WTC11 (cell line): ENCODE results near the gene PAQR8. TPM values are rescaled to one million over a fixed set of nuclear protein-coding genes. Genes with fewer than 3 reads are reported as not detected.
A peak's percentile ranks its signal among the peaks of the same experiment; 100 is the strongest.

Experiments used
- ATAC-seq: fragments of 200-7000 bp; cut with Tn5 transposase; 2 replicates; pipeline ENCODE4 v1.10.0; 2021; ENCODE audit warnings: mild to moderate bottlenecking, moderate library complexity
- CTCF ChIA-PET: fragments of 300-600 bp; sonication (Branson Sonifier 250); formaldehyde crosslinking; loops from one replicate; lab custom pipeline; 2021; ENCODE audit warnings: antibody characterized with exemption; lab: Charles Lee
- POLR2A ChIA-PET: fragments of 350-600 bp; sonication (Branson Sonifier 250); formaldehyde crosslinking; loops from one replicate; lab custom pipeline; 2021; ENCODE audit warnings: antibody characterized with exemption; lab: Charles Lee
- DNase-seq: peaks from one replicate; pipeline ENCODE4 v3.0.0; 2021; ENCODE audit warnings: low spot score
- H3K27ac Mint-ChIP-seq: 2 replicates; pipeline ENCODE4 v1.8.0; 2021; ENCODE audit warnings: mixed read lengths
- H3K27me3 Mint-ChIP-seq: 2 replicates; pipeline ENCODE4 v1.8.0; 2021; ENCODE audit warnings: low read depth, mild to moderate bottlenecking, moderate library complexity, mixed read lengths
- H3K36me3 Mint-ChIP-seq: 2 replicates; pipeline ENCODE4 v1.8.0; 2021; ENCODE audit warnings: mixed read lengths
- H3K4me1 Mint-ChIP-seq: 2 replicates; pipeline ENCODE4 v1.8.0; 2022; ENCODE audit warnings: mixed read lengths
- H3K4me3 Mint-ChIP-seq: 2 replicates; pipeline ENCODE4 v1.8.0; 2021; ENCODE audit warnings: mild to moderate bottlenecking, moderate library complexity, mixed read lengths
- H3K9me3 Mint-ChIP-seq: 2 replicates; pipeline ENCODE4 v1.8.0; 2021; ENCODE audit warnings: mixed read lengths
- E2F5 ChIP-seq: sonication (generic); formaldehyde crosslinking; IDR thresholded peaks from 2 replicates; pipeline ENCODE4 v1.8.1; 2022; ENCODE audit warnings: mild to moderate bottlenecking, moderate library complexity, missing genetic modification reagents
- FOXP1 ChIP-seq: sonication (generic); formaldehyde crosslinking; IDR thresholded peaks from 2 replicates; pipeline ENCODE4 v1.8.0; 2022; ENCODE audit warnings: missing genetic modification reagents, mild to moderate bottlenecking, moderate library complexity, borderline replicate concordance
- GTF2I ChIP-seq: fragments of 250-450 bp; sonication (Bioruptor Pico); conservative IDR thresholded peaks from 2 replicates; pipeline ENCODE4 v1.4.0; 2021; ENCODE audit warnings: mild to moderate bottlenecking
- HMGA2 ChIP-seq: fragments of 250-450 bp; sonication (Bioruptor Pico); IDR thresholded peaks from 2 replicates; pipeline ENCODE4 v1.4.0; 2021; ENCODE audit warnings: mild to moderate bottlenecking, moderate library complexity
- MAX ChIP-seq: sonication (generic); formaldehyde crosslinking; IDR thresholded peaks from 2 replicates; pipeline ENCODE4 v1.8.0; 2022; ENCODE audit warnings: mild to moderate bottlenecking, missing genetic modification reagents
- MLX ChIP-seq: sonication (generic); formaldehyde crosslinking; IDR thresholded peaks from 2 replicates; pipeline ENCODE4 v1.8.1; 2023; ENCODE audit warnings: mild to moderate bottlenecking, missing genetic modification reagents, moderate library complexity
- PRDM15 ChIP-seq: sonication (generic); formaldehyde crosslinking; IDR thresholded peaks from 2 replicates; pipeline ENCODE4 v1.8.0; 2022; ENCODE audit warnings: missing genetic modification reagents
- RORB ChIP-seq: fragments of 250-450 bp; sonication (Bioruptor Pico); IDR thresholded peaks from 2 replicates; pipeline ENCODE4 v1.9.0; 2021; ENCODE audit warnings: mild to moderate bottlenecking
- USF2 ChIP-seq: sonication (generic); formaldehyde crosslinking; IDR thresholded peaks from 2 replicates; pipeline ENCODE4 v1.8.1; 2023; ENCODE audit warnings: mild to moderate bottlenecking, missing genetic modification reagents, moderate library complexity
- ZBTB43 ChIP-seq: sonication (generic); formaldehyde crosslinking; IDR thresholded peaks from 2 replicates; pipeline ENCODE4 v1.8.1; 2023; ENCODE audit warnings: mild to moderate bottlenecking, missing genetic modification reagents
- ZNF121 ChIP-seq: sonication (generic); formaldehyde crosslinking; IDR thresholded peaks from 2 replicates; pipeline ENCODE4 v1.8.0; 2023; ENCODE audit warnings: missing genetic modification reagents
- ZNF138 ChIP-seq: sonication (generic); formaldehyde crosslinking; conservative IDR thresholded peaks from 2 replicates; pipeline ENCODE4 v1.8.1; 2022; ENCODE audit warnings: mild to moderate bottlenecking, moderate library complexity, missing genetic modification reagents
- ZNF232 ChIP-seq: sonication (generic); formaldehyde crosslinking; IDR thresholded peaks from 2 replicates; pipeline ENCODE4 v1.8.0; 2022; ENCODE audit warnings: mild to moderate bottlenecking, missing genetic modification reagents
- ZNF396 ChIP-seq: fragments of 250-450 bp; sonication (Bioruptor Pico); IDR thresholded peaks from 2 replicates; pipeline ENCODE4 v1.8.0; 2021; ENCODE audit warnings: mild to moderate bottlenecking, moderate library complexity, borderline replicate concordance
- ZNF532 ChIP-seq: fragments of 250-450 bp; sonication (Bioruptor Pico); IDR thresholded peaks from 2 replicates; pipeline ENCODE4 v1.9.0; 2021; ENCODE audit warnings: mild to moderate bottlenecking, borderline replicate concordance
- total RNA-seq: library from RNA; stranded (reverse); gene quantifications from 3 replicates; pipeline ENCODE4 v1.2.3, GENCODE V29; 2021

Gene PAQR8
- total RNA-seq, 1 experiment from 2014 or later: 11.1 TPM

- POLR2A ChIA-PET: interaction anchor here (1.8 kb wide), 1 partner anchor 157 kb away, joined by 5 read pairs; the partner anchor contains the start of gene TRAM2
- Mint-ChIP-seq H3K27me3 (no peaks in the 10 kb centered on the region), H3K4me3 (no peak overlapping the region), H3K9me3 (no peaks in the 10 kb centered on the region), H3K36me3 (no peaks in the 10 kb centered on the region)
- ATAC-seq: peak; percentile 20
- no peak for DNase-seq
- TF ChIP-seq ZNF396 (CRISPR knock-in tag): no peak
- TF ChIP-seq ZNF532 (CRISPR knock-in tag): no peak
- no peak for TF ChIP-seq ZNF232 (CRISPR knock-in tag)
- TF ChIP-seq ZNF138 (CRISPR knock-in tag): no peak
- TF ChIP-seq PRDM15 (CRISPR knock-in tag): peak; percentile 85
- TF ChIP-seq, all 79 proteins: peak for 1
- Mint-ChIP-seq H3K27ac (no peak overlapping the region), H3K4me1 (peaks cover 18% of the 10 kb centered on the region)
- CTCF ChIA-PET: interaction anchor here (0.7 to 3.1 kb wide), 6 partner anchors 156 to 255 kb away, joined by 3 to 20 read pairs (median 6); partner anchors contain the start of gene TRAM2
Measured at GRCh38 chr6:52420668-52421358, 58.9 kb downstream of the PAQR8 start.

- POLR2A ChIA-PET: interaction anchor here (1.8 kb wide), 1 partner anchor 155 kb away, joined by 5 read pairs; the partner anchor contains the start of gene TRAM2
- H3K4me1 Mint-ChIP-seq: peaks cover 14% of the 10 kb centered on the region
- no peak for ATAC-seq
- H3K27me3 Mint-ChIP-seq: no peaks in the 10 kb centered on the region
- no peak overlapping the region for H3K4me3 Mint-ChIP-seq
- no peak for TF ChIP-seq MLX (CRISPR knock-in tag)
- TF ChIP-seq USF2 (CRISPR knock-in tag): no peak
- TF ChIP-seq FOXP1 (CRISPR knock-in tag): no peak
- TF ChIP-seq E2F5 (CRISPR knock-in tag): no peak
- no peak for TF ChIP-seq RORB (CRISPR knock-in tag)
- no peak for TF ChIP-seq GTF2I (CRISPR knock-in tag)
- no peak for TF ChIP-seq HMGA2 (CRISPR knock-in tag)
- TF ChIP-seq ZNF396 (CRISPR knock-in tag): no peak
- TF ChIP-seq MAX (CRISPR knock-in tag): no peak
- no peak for TF ChIP-seq ZNF121 (CRISPR knock-in tag)
- TF ChIP-seq ZBTB43 (CRISPR knock-in tag): no peak
- TF ChIP-seq, all 79 proteins: peak for 0
- H3K36me3 Mint-ChIP-seq: no peaks in the 10 kb centered on the region
- no peak for DNase-seq
- no peak overlapping the region for H3K27ac Mint-ChIP-seq
- H3K9me3 Mint-ChIP-seq: no peaks in the 10 kb centered on the region
- CTCF ChIA-PET: no interaction called here
Measured at GRCh38 chr6:52422156-52422555, 60.2 kb downstream of the PAQR8 start.
